AG04450 (cell line): ENCODE measurements around the gene PHF1. TPM values are rescaled to one million over a fixed set of nuclear protein-coding genes. Genes with fewer than 3 reads are reported as not detected.

Source experiments
- CTCF ChIA-PET: fragments of 300-600, 350-600 bp; formaldehyde crosslinking; extraction: SDS; loops from one replicate; lab custom pipeline; 2022; ENCODE audit warnings: antibody characterized with exemption, inconsistent platforms; lab: Charles Lee
- POLR2A ChIA-PET: fragments of 350-600 bp; formaldehyde crosslinking; extraction: SDS; loops from one replicate; lab custom pipeline; 2021; ENCODE audit warnings: antibody characterized with exemption, inconsistent platforms; lab: Yijun Ruan, JAX
- DNase-seq: peaks from one replicate; pipeline ENCODE4 v3.0.0-alpha.2; 2011; ENCODE audit warnings: low read depth, low spot score
- H3K27ac ChIP-seq: one replicate; pipeline ENCODE4 v1.5.1; 2012; ENCODE audit warnings: low read depth, low read length, control low read depth
- H3K27me3 ChIP-seq: one replicate; pipeline ENCODE4 v1.6.0; 2012; ENCODE audit warnings: low read length; ENCODE audit not compliant: control insufficient read depth, insufficient read depth
- H3K4me3 ChIP-seq: 2 replicates; pipeline ENCODE4 v1.5.1; 2011; ENCODE audit warnings: mild to moderate bottlenecking, low read depth, low read length, control low read depth
- H3K9me3 ChIP-seq: 2 replicates; pipeline ENCODE4 v1.5.1; 2012; ENCODE audit warnings: low read length; ENCODE audit not compliant: control insufficient read depth, insufficient read depth
- polyA plus RNA-seq: library from polyadenylated mRNA; depleted of rRNA; stranded (reverse); fragments of >200 nt; gene quantifications from 2 replicates; pipeline ENCODE4 v1.2.3, GENCODE V29; 2011
- TF ChIP-seq, protein P1 (sequence below): IDR thresholded peaks from 2 replicates; pipeline ENCODE4 v1.5.1; 2011; ENCODE audit warnings: low read depth, low read length, control low read depth, inconsistent platforms

PHF1 gene
- polyA plus RNA-seq, 1 experiment, result 26.6 TPM

DNA sequence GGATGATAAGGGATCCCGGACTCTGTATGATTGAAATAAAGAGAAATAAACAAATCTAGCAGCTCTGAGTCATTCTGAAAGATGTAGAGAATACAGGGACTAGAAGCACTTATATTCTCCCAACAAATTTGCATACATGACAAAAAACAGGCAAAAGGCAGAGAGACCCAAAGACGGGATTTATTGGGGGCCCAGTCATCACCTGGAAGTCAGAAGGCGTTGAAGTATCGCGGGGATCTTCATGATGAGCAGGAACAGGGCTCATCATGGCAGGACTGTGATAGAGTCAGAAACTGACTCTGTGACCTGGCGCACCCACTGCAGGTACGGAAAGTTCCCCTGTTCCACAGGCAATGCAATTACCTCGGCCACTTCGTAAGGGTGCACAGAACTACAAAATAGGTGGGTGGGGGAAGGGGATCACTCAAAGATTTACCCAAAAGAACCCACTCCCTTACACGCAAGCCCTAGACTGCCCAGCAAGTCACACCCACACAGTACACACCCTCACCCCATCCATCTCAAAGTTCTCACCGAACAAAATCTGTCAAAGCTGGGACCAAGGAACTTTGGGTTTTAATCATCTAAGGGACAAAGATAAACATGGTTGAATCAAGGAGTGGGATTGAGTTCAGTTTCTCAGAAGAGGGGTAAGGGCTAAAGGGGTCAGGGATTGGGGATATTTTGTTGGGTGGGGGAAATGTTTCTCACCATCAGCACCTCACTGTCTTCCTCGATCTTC is 5.7 kb downstream of the PHF1 start:
- ChIA-PET POLR2A (interaction anchor here (0.6 to 1.7 kb wide), 3 partner anchors 14 to 91 kb away, joined by 3 to 6 read pairs (median 5); partner anchors contain the start of gene ZBTB9), CTCF (interaction anchor here (1.1 to 1.9 kb wide), 2 partner anchors 10 kb away, joined by 3 to 6 read pairs; no protein-coding TSS in a partner anchor)
- H3K27ac ChIP-seq, result peak overlapping the region; percentile 97
- DNase-seq, result no peak
- H3K27me3 ChIP-seq, result no peaks in the 10 kb centered on the region
- no peaks in the 10 kb centered on the region for H3K9me3 ChIP-seq
- peak overlapping the region; percentile 93 for H3K4me3 ChIP-seq
- TF ChIP-seq, protein P1, sequence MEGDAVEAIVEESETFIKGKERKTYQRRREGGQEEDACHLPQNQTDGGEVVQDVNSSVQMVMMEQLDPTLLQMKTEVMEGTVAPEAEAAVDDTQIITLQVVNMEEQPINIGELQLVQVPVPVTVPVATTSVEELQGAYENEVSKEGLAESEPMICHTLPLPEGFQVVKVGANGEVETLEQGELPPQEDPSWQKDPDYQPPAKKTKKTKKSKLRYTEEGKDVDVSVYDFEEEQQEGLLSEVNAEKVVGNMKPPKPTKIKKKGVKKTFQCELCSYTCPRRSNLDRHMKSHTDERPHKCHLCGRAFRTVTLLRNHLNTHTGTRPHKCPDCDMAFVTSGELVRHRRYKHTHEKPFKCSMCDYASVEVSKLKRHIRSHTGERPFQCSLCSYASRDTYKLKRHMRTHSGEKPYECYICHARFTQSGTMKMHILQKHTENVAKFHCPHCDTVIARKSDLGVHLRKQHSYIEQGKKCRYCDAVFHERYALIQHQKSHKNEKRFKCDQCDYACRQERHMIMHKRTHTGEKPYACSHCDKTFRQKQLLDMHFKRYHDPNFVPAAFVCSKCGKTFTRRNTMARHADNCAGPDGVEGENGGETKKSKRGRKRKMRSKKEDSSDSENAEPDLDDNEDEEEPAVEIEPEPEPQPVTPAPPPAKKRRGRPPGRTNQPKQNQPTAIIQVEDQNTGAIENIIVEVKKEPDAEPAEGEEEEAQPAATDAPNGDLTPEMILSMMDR, result no peak

DNA sequence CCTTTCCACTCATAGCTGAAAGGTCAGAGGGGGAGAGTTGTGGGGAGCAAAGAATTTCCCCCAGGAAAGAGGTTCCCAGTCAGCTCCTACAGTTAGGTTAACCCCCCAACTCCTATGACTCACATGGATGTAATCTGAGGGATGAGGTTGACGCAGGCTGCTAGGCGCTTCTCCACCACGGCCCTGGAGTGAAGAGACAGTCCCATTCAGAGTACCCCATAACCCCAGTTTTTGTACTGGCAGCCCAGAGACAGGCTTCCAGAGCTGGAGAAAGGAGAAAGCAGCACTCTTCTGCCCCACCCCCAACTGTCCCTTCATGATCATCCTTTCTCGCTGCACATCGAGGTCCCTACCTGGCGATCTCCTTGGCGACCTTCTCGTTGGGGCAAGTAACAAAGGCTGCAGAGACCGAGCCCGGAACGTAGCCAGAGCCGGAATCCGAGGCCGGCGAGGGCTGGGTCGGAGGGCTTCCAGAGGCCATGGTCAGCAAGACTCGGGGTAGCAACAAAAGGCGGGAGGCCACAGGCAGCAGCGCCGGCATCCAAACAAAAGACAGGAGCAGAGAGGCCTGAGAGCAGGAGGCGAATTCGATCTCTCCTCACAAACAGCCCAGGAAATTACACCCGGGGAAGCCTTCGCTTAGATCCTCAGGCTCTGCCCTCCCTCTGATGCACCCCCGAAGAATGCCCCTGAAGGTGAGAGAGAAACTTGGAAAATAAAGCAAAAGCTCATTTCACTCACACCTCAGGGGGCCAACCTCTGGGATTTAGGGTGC is 6.5 kb downstream of the PHF1 start:
- DNase-seq, result peak; percentile 66
- Histone ChIP-seq H3K27me3 (no peaks in the 10 kb centered on the region), H3K4me3 (peak overlapping the region; percentile 93), H3K27ac (peak overlapping the region; percentile 97), H3K9me3 (no peaks in the 10 kb centered on the region)
- ChIA-PET CTCF (interaction anchor here (0.6 to 2.5 kb wide), 5 partner anchors 9 to 109 kb away, joined by 3 to 15 read pairs (median 3); no protein-coding TSS in a partner anchor), POLR2A (interaction anchor here (1.3 to 1.7 kb wide), 2 partner anchors 14 to 37 kb away, joined by 5 to 6 read pairs; partner anchors contain the start of gene ZBTB9)
- TF ChIP-seq, protein P1, result no peak

DNA sequence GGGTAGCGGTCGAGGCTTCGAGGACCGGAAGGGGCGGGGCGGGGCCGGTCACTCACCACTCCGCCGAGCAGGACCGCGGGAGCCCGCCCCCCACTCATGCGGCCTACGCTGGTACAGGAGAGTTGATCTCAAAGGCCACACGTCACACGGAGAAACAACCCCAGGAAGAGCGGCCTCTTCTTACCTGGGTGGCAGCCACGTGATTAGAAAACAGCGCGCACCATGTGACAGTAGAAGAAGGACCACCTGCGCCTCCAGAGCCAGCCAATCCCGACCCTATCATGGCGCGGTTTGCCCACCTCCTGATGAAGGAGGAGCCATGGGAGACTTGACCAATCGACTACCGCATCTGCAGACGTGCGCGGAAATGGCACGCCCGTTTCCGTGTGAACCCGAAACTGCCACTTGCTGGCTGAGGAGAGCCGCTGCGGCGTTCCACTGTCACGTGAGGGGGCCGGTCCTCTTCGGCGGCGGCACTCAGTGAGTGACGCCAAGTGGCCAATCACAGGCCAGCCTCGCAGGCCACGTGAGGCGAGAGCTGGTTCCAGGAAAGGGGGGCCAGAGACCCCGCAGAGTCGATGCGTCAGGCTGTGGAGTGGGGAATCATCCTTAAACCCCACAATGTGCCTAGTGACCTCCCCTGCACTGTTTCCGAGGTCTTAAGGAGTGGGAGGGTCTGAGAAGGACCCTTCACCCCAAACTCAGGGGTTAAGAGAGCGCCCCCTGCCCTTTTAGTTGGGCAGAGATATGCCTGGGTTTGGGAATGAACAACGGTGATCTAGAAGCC is 7.3 kb downstream of the PHF1 start, which contains the start of gene CUTA:
TSS of gene CUTA (minus strand) at position 205 of the 787 bp plus-strand sequence. CDS start at position 98, 107 bp downstream.
- TF ChIP-seq, protein P1, result no peak
- ChIA-PET CTCF (interaction anchor here (0.6 to 2.5 kb wide), 7 partner anchors 8 to 170 kb away, joined by 3 to 15 read pairs (median 3); no protein-coding TSS in a partner anchor), POLR2A (interaction anchor here (0.5 to 1.0 kb wide), 4 partner anchors 36 to 446 kb away, joined by 3 to 6 read pairs (median 4); partner anchors contain the start of genes ZBTB22 and ZBTB9)
- peak within 1 kb of the TSS; percentile 97 for H3K27ac ChIP-seq
- H3K9me3 ChIP-seq, result no peaks in the 10 kb centered on the region
- no peaks in the 10 kb centered on the region for H3K27me3 ChIP-seq
- H3K4me3 ChIP-seq, result peak within 1 kb of the TSS; percentile 93
- peak; percentile 99 for DNase-seq

DNA sequence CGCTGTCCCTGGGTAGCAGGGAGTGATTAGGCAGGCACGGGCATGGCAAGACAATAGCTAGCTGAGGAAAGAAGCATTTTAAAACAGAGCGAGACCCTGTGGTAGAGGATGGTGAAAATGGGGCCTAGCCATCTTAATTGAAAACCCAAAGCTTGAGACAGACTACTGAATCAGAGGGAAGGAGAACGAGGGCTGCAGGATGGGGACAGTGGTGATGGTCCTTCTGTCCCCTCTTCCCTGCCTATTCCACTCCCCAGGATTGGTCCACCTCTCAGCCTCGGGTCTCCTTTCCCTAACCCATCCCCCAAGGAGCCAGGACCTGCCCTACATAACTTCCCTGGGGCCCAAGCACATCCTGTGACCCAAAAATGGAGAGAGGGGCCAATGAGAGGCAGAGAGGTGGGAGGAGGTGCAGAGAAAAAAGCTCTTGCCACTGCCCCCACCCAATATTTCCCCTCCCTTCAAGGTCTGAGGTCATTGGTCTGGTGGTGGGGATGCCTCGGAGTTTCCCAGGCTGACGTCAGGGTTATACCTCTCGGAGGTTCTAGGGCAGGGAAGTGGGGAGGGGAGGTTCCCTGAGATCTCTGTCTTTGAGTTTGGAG is 8.0 kb downstream of the PHF1 start:
- peak overlapping the region; percentile 51 for H3K4me3 ChIP-seq
- peak overlapping the region; percentile 95 for H3K27ac ChIP-seq
- POLR2A ChIA-PET, result interaction anchor here (0.5 to 1.0 kb wide), 3 partner anchors 36 to 447 kb away, joined by 3 to 6 read pairs (median 4); partner anchors contain the start of gene ZBTB9
- DNase-seq, result no peak
- H3K9me3 ChIP-seq, result no peaks in the 10 kb centered on the region
- H3K27me3 ChIP-seq, result no peaks in the 10 kb centered on the region
- TF ChIP-seq, protein P1, result no peak
- CTCF ChIA-PET, result interaction anchor here (0.8 to 2.5 kb wide), 4 partner anchors 10 to 171 kb away, joined by 3 to 15 read pairs (median 4); no protein-coding TSS in a partner anchor
